Esophagus squamous epithelium (tissue), 4 donors: ENCODE measurements around the gene GPR87.

ENCODE experiments used
- POLR2A ChIP-seq, 4 donors: fragments of 450-650 bp; IDR thresholded peaks; one replicate each; pipeline ENCODE4 v1.6.1; 2017; ENCODE audit warnings: antibody characterized with exemption in 4 of 4, mild to moderate bottlenecking in 4 of 4, moderate library complexity in 3 of 4
- TF ChIP-seq, protein P1 (sequence below), 6 experiments: fragments of 450-650 bp in 4 of 6; fragments of 200-600 bp in 2 of 6; sonication (generic) in 2 of 6; IDR thresholded peaks; one replicate each; pipeline ENCODE4 v1.5.1; 2016 to 2019; ENCODE audit warnings: antibody characterized with exemption in 6 of 6, mild to moderate bottlenecking in 4 of 6, moderate library complexity in 4 of 6

DNA sequence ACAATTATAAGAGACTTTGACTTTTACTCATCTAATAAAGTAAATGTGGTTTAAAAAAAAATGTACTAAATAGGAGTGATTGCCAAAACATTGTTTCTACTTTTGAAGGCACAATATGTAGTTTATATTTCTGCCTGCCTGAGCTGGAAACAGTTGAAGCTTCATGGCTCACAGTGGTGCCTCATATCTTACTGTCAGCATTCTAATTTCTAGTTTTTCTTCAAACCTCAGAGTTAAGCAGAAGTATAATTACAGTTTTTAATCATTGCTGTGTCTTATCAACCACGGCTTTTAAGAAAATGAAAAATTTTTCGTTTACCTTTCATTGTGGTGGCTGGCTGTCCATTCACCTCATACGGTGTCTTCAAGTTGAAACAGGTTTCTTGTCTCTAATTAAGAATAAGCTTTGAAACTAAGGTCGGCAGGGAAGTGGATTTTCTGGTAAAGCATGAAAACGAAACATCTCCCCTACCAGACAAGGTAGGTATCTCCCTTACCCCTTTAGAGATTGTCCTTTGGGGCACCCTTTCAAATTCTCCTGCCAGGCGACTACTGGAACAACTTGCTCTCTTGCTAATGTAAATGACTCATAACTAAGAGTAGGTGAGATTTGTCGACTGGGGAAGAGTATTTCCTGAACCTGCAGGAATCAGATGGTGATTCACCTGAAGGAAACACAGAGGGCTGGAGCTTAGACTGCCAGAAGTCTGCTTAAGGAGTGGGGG is at the start of gene GPR87:
- TF ChIP-seq POLR2A (IDR thresholded peaks at IDR 0.05), result peak in 1 of 4 donors; percentile 45
- TF ChIP-seq, protein P1, sequence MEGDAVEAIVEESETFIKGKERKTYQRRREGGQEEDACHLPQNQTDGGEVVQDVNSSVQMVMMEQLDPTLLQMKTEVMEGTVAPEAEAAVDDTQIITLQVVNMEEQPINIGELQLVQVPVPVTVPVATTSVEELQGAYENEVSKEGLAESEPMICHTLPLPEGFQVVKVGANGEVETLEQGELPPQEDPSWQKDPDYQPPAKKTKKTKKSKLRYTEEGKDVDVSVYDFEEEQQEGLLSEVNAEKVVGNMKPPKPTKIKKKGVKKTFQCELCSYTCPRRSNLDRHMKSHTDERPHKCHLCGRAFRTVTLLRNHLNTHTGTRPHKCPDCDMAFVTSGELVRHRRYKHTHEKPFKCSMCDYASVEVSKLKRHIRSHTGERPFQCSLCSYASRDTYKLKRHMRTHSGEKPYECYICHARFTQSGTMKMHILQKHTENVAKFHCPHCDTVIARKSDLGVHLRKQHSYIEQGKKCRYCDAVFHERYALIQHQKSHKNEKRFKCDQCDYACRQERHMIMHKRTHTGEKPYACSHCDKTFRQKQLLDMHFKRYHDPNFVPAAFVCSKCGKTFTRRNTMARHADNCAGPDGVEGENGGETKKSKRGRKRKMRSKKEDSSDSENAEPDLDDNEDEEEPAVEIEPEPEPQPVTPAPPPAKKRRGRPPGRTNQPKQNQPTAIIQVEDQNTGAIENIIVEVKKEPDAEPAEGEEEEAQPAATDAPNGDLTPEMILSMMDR (IDR thresholded peaks at IDR 0.05), result no peak
